GM12873 (cell line): ENCODE measurements around the gene DISP3.

Source experiments
- TF ChIP-seq, protein P1 (sequence below): IDR thresholded peaks from 2 replicates; pipeline ENCODE4 v1.5.1; 2012; ENCODE audit warnings: low read depth, mild to moderate bottlenecking, moderate library complexity, low read length, control low read depth; ENCODE audit not compliant: insufficient read depth; ENCODE audit errors: missing control alignments

The DISP3 gene

DNA sequence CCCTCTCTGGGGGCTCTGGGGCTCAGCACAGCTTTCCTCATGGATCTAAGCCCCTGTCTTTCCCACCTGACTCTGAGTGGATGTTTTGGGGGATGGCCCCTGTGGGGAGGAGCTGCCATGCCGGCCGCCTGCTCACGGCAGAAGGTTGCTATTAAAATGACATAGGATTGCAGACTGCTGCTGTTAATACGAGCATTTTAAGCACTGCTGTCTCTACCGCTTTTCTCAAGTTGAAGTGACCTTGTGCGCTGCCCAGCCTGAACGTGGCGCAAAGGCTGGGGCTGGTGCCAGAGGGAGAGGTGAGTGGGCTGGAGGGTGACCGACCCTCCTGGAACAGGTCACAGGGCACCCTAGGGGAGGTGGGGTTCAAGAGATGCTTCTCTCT lies 58.4 kb downstream of the DISP3 start:
- TF ChIP-seq, protein P1, sequence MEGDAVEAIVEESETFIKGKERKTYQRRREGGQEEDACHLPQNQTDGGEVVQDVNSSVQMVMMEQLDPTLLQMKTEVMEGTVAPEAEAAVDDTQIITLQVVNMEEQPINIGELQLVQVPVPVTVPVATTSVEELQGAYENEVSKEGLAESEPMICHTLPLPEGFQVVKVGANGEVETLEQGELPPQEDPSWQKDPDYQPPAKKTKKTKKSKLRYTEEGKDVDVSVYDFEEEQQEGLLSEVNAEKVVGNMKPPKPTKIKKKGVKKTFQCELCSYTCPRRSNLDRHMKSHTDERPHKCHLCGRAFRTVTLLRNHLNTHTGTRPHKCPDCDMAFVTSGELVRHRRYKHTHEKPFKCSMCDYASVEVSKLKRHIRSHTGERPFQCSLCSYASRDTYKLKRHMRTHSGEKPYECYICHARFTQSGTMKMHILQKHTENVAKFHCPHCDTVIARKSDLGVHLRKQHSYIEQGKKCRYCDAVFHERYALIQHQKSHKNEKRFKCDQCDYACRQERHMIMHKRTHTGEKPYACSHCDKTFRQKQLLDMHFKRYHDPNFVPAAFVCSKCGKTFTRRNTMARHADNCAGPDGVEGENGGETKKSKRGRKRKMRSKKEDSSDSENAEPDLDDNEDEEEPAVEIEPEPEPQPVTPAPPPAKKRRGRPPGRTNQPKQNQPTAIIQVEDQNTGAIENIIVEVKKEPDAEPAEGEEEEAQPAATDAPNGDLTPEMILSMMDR: no peak

- TF ChIP-seq, protein P1: no peak
These were observed 59.1 kb downstream of the DISP3 start for GRCh38 chr1:11537854-11538591.

DNA sequence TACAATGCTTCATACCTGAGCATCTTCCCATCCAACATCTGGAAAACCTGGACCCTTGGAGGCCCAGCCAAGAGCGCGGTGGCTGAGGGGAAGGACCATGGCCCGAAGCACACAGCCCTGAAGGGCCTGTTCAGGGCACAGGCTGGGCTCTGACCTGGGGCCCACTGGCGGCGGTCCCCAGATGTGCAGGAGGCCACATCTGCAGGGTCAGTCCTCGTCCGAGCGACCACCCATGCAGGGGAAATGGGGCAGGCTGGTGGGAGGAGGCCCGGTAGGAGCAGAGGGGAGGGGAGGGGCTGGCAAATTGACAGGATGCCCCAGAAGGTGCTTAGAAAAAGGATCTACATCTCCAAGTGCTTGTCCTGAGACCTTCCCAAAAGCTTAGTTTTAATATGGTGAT lies 59.9 kb downstream of the DISP3 start:
- TF ChIP-seq, protein P1: no peak

GRCh38 chr1:11539850-11540772 lies 61.2 kb downstream of the DISP3 start:
- TF ChIP-seq, protein P1: no peak

DNA sequence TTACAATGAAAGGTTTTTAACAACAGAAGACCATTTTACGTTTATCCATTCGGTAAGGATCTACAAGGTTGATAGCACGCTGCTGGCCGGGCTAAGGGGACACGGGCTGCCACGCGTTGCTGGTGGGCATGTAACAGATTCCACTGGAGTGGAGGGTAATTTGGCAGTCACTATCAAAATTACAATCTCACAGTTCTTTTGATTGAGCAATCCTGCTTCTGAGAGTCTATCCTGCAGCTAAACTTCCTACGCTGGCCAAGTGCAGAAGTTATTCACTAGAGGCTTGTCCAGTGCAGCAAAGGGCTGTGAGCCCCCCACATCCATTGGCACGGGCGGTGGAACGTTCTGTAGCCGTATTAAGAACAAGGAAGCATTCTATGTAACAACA lies 61.8 kb downstream of the DISP3 start:
- TF ChIP-seq, protein P1: no peak

GRCh38 chr1:11541236-11541635 lies 62.3 kb downstream of the DISP3 start:
- TF ChIP-seq, protein P1: no peak

DNA sequence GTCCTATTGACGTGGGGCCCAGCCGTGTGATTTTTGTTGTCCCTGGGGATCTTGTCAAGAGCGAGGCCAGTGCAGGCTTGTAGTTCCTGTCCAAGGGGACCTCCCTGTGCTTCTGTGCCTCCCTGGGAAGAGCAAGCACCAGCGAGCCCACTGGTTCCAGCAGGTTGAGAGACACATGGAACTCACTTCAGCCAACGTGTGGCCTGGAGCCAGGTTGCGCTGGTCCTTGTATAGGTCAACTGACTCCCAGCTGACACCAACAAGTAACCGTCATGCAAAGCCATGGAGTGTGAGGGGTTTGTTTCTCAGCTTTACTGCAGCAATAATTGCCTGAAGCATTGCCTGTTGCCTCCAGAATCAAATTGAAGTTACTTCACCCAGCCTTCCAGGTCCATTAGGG lies 63.0 kb downstream of the DISP3 start:
- TF ChIP-seq, protein P1: no peak
